ENCODE measurements around the gene UFL1. TPM values are rescaled to one million over a fixed set of nuclear protein-coding genes. Genes with fewer than 3 reads are reported as not detected.

The UFL1 gene
- total and polyA plus RNA-seq, 8 donors, result 10.1 to 21.2 (median 17.8) TPM

DNA sequence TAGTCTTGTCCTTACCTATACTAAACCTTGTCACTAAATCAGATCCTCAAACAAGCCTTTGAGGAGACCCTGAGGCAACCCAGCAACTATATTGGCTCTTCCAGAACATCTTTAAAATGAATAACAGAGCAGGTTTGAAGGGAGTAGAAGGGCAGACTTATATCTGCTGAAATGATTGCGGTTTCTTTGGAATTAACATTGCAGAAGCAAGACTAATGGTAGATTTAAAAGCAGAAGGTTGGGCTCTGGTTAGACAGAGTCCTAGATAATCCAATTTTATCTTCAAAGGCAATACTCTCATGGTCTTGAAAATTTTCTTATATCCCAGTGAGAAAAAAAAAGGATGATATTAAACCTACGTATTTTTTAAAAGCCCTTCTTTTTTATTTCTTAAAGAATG, 60.4 kb downstream of the UFL1 start:
- WGBS, 2 donors, result 86 to 88% methylated on average over 2 of the region's 2 CpGs
- FAIRE-seq, result no peak

DNA sequence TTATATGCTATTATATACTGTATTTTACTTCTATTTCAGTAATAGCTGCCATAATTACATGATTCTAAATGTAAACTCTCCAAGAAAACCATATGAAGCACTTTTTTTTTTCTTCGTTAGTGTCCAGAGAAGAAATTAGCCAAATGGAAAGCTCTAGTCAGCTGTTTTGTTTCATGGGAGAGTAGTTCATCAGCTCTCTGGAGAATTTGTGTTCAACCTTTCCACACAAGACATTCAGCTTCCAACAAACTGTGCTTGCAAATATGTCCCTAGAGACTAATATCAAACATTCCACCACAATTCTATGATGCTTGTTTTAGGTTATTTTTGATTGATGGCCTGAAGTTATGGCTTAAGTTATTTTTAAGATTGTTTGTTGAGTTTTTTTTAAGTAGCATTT, 60.8 kb downstream of the UFL1 start:
- intact Hi-C loops (cut with DNase I), result no loop called here
- no peak for TF ChIP-seq CTCF (IDR thresholded peaks at IDR 0.05)
- no peak for FAIRE-seq
- H3K9me3 ChIP-seq, result no peaks in the 10 kb centered on the region
- DNase-seq, result no peak
- 73 to 83% methylated on average over 1 of the region's 1 CpG for WGBS, 2 donors
- no peaks in the 10 kb centered on the region for H3K27me3 ChIP-seq
- H3K4me3 ChIP-seq, result no peak overlapping the region
- ATAC-seq, result no peak
- no peaks in the 10 kb centered on the region for H3K36me3 ChIP-seq
- H3K4me1 ChIP-seq, result no peaks in the 10 kb centered on the region
- no peak overlapping the region for H3K27ac ChIP-seq

More for the DNA sequence above, 60.4 kb downstream of the UFL1 start:
- H3K36me3 ChIP-seq, result no peaks in the 10 kb centered on the region
- ATAC-seq (no peak), DNase-seq (no peak)
- no peaks in the 10 kb centered on the region for H3K4me1 ChIP-seq
- no peak overlapping the region for H3K27ac ChIP-seq
- no peaks in the 10 kb centered on the region for H3K9me3 ChIP-seq
- intact Hi-C loops (cut with DNase I), result no loop called here
- no peak overlapping the region for H3K4me3 ChIP-seq
- H3K27me3 ChIP-seq, result no peaks in the 10 kb centered on the region
- no peak for TF ChIP-seq CTCF (IDR thresholded peaks at IDR 0.05)

DNA sequence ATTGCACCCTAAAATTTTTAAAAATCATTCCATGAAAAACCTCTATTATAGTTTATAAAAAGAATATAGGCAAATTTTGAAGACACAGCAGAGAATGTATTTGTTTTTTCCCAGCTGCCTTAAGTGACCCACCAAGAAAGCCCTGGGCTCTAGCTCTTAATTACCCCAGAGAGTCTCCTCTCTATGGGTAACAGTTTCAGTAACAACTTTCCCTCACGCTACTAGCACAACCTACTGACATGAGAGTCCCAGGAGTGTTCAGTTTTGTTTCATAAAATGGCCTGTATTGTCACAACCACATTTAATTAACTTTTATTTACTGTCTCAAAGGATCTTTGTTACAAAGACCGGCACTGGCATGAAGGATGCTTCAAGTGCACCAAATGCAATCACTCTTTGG, 82.8 kb downstream of the UFL1 start:
- H3K27me3 ChIP-seq, result no peaks in the 10 kb centered on the region
- no peak overlapping the region for H3K4me3 ChIP-seq
- TF ChIP-seq CTCF (IDR thresholded peaks at IDR 0.05), result no peak
- FAIRE-seq, result no peak
- H3K36me3 ChIP-seq, result no peaks in the 10 kb centered on the region
- intact Hi-C loops (cut with DNase I), result no loop called here
- H3K9me3 ChIP-seq, result no peaks in the 10 kb centered on the region
- no peak for ATAC-seq
- H3K27ac ChIP-seq, result no peak overlapping the region
- no peaks in the 10 kb centered on the region for H3K4me1 ChIP-seq
- WGBS, 2 donors, result 78 to 81% methylated on average over 2 of the region's 2 CpGs
- no peak for DNase-seq

Other genes with a start within 250 kb of the UFL1 start
- 1 to 10 TPM in 5 of 6 donors, under 1 TPM in 1; 0.83 to 4.2 (median 1.6) TPM for gene FHL5, start 41.3 kb downstream of the UFL1 start, total RNA-seq
- gene FHL5, start 41.3 kb downstream of the UFL1 start, polyA plus RNA-seq, result 1 to 10 TPM; 2.4 to 3.2 TPM

All from pancreas (tissue), 10 donors.